Neural progenitor cell (in vitro differentiated cells): Measurements from ENCODE around the gene PDGFC. TPM values are rescaled to one million over a fixed set of nuclear protein-coding genes. Genes with fewer than 3 reads are reported as not detected.

Source experiments
- DNase-seq: peaks from one replicate; pipeline ENCODE4 v3.0.0-alpha.2; 2016; ENCODE audit warnings: low spot score
- H2AFZ ChIP-seq: fragments of 200-600 bp; sonication (generic); replicated peaks from 2 replicates; pipeline ENCODE4 v1.6.1; 2016; ENCODE audit warnings: antibody characterized with exemption
- H3F3A ChIP-seq: fragments of 200-600 bp; sonication (generic); 2 replicates; pipeline ENCODE4 v1.6.1; 2016; ENCODE audit warnings: antibody characterized with exemption, low read depth
- H3K27ac ChIP-seq: fragments of 200-600 bp; sonication (generic); 2 replicates; pipeline ENCODE4 v1.5.1; 2016; ENCODE audit warnings: mild to moderate bottlenecking
- H3K27me3 ChIP-seq: fragments of 200-600 bp; sonication (generic); 2 replicates; pipeline ENCODE4 v1.6.1; 2016; ENCODE audit warnings: mild to moderate bottlenecking, moderate library complexity
- H3K36me3 ChIP-seq: fragments of 200-600 bp; sonication (generic); 2 replicates; pipeline ENCODE4 v1.5.1; 2016
- H3K4me1 ChIP-seq: fragments of 200-600 bp; sonication (generic); 2 replicates; pipeline ENCODE4 v1.6.1; 2016; ENCODE audit warnings: mixed run types
- H3K4me2 ChIP-seq: fragments of 200-600 bp; sonication (generic); 2 replicates; pipeline ENCODE4 v1.6.1; 2016
- H3K4me3 ChIP-seq: fragments of 200-600 bp; sonication (generic); 2 replicates; pipeline ENCODE4 v1.5.1; 2016
- H3K79me2 ChIP-seq: fragments of 200-600 bp; sonication (generic); 2 replicates; pipeline ENCODE4 v1.6.1; 2016; ENCODE audit warnings: low read depth
- H3K9ac ChIP-seq: fragments of 200-600 bp; sonication (generic); 2 replicates; pipeline ENCODE4 v1.6.1; 2016
- H3K9me3 ChIP-seq: fragments of 200-600 bp; sonication (generic); 2 replicates; pipeline ENCODE4 v1.5.1; 2016; ENCODE audit warnings: low read depth
- H4K20me1 ChIP-seq: fragments of 200-600 bp; sonication (generic); 2 replicates; pipeline ENCODE4 v1.6.1; 2016; ENCODE audit warnings: low read depth
- H3K27ac Mint-ChIP-seq: 3 replicates; pipeline ENCODE4 v1.8.0; 2021; ENCODE audit warnings: mixed read lengths
- H3K27me3 Mint-ChIP-seq: 2 replicates; pipeline ENCODE4 v1.8.0; 2022; ENCODE audit warnings: low read depth, mild to moderate bottlenecking, inconsistent platforms, moderate library complexity, mixed read lengths; ENCODE audit not compliant: insufficient read depth
- H3K36me3 Mint-ChIP-seq: 3 replicates; pipeline ENCODE4 v1.8.0; 2021; ENCODE audit warnings: mixed read lengths
- H3K4me1 Mint-ChIP-seq: 3 replicates; pipeline ENCODE4 v1.8.0; 2021; ENCODE audit warnings: mixed read lengths
- H3K4me3 Mint-ChIP-seq: 3 replicates; pipeline ENCODE4 v1.8.0; 2021; ENCODE audit warnings: mild to moderate bottlenecking, moderate library complexity, mixed read lengths
- H3K9me3 Mint-ChIP-seq: 3 replicates; pipeline ENCODE4 v1.8.0; 2020; ENCODE audit warnings: mixed read lengths
- CTCF ChIP-seq: fragments of 200-600 bp; sonication (generic); IDR thresholded peaks from 2 replicates; pipeline ENCODE4 v1.5.1; 2017; ENCODE audit warnings: antibody characterized with exemption, mild to moderate bottlenecking
- EZH2 ChIP-seq: fragments of 200-600 bp; sonication (generic); IDR thresholded peaks from 2 replicates; pipeline ENCODE4 v1.6.1; 2017; ENCODE audit warnings: antibody characterized with exemption, mild to moderate bottlenecking, moderate library complexity
- EZH2phosphoT487 ChIP-seq: fragments of 200-600 bp; sonication (generic); IDR thresholded peaks from 2 replicates; pipeline ENCODE4 v1.6.1; 2017; ENCODE audit warnings: antibody characterized with exemption
- total RNA-seq: library from RNA; depleted of rRNA; stranded (reverse); fragments of >200 nt; gene quantifications from 2 replicates; pipeline ENCODE4 v1.2.3, GENCODE V29; 2015; ENCODE audit warnings: low replicate concordance

Gene PDGFC
- total RNA-seq, 1 donor from 2014 or later: 4.7 TPM

DNA sequence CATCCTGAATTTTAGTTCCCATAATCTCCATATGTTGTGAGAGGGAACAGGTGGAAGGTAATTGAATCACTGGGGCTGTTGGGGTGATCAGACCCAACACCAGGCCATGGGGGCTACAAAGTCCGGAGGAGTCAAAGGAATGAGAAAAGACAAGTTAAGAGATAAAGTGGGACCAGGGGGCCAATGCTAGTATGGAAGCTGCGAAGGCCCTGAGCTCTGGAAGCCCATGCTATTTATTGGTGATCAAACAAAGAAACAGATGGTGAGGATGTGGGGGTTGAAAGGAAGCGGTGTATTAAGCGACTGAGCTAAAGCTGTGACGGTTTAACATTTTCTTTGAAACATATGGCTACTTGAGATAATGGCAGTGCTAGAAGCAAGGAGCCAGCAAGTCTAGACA, 132.8 kb downstream of the PDGFC start:
- H2AFZ ChIP-seq: no peak overlapping the region
- H3K4me1 ChIP-seq: no peaks in the 10 kb centered on the region
- H4K20me1 ChIP-seq: no peaks in the 10 kb centered on the region
- no peak overlapping the region for H3K9ac ChIP-seq
- peak; percentile 5 for DNase-seq
- H3K4me3 ChIP-seq: no peak overlapping the region
- H3K27ac ChIP-seq: no peak overlapping the region
- no peaks in the 10 kb centered on the region for H3K9me3 ChIP-seq
- Mint-ChIP-seq H3K9me3 (peaks cover 43% of the 10 kb centered on the region), H3K27me3 (peaks cover 5% of the 10 kb centered on the region), H3K36me3 (peaks cover 22% of the 10 kb centered on the region), H3K27ac (no peak overlapping the region), H3K4me1 (no peaks in the 10 kb centered on the region), H3K4me3 (no peak overlapping the region)
- no peak overlapping the region for H3K4me2 ChIP-seq
- H3F3A ChIP-seq: no peaks in the 10 kb centered on the region
- TF ChIP-seq EZH2phosphoT487 (no peak), EZH2 (no peak), CTCF (no peak)
- H3K79me2 ChIP-seq: no peaks in the 10 kb centered on the region
- no peaks in the 10 kb centered on the region for H3K36me3 ChIP-seq
- H3K27me3 ChIP-seq: no peaks in the 10 kb centered on the region

DNA sequence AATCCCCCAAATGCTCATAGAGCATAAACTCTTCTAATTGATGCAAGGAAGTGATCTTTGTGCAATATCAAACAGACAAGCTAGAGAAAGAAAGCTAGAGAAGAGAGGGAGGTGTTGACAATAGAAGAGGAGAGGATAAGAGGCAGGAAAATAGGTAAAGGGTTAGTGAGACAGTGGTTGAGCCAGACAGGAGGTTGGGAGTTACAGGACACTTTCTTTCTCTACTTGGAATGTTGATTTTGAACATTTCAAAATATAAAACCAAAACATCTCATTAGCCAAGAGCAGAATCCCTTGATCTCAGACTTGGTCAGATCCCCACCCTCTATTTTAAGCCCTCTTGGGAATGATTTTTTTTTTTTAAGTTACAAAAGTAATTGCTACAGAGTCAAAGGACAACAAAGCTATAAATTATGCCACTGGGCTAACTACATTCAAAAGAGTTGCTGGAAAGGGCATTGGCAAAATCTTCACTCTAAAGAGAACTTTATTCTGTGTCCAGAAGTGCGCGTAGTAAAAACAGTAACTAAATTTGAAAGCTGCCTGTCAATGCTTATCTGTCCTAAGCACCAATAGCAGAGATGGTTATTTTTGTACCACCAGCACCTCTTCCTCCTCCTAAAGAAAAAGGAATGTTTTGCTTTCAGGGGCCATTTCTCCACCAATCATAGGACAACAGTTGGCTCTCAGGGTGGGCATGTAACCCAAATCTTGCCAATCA, 133.8 kb downstream of the PDGFC start:
- no peak for DNase-seq
- H3K4me2 ChIP-seq: no peak overlapping the region

GRCh38 chr4:156832886-156833285, 138.7 kb downstream of the PDGFC start:
- no peak overlapping the region for H3K4me3 Mint-ChIP-seq
- no peaks in the 10 kb centered on the region for H3K36me3 Mint-ChIP-seq
- Histone ChIP-seq H3K27me3 (no peaks in the 10 kb centered on the region), H3K27ac (no peak overlapping the region), H3K79me2 (no peaks in the 10 kb centered on the region), H4K20me1 (no peaks in the 10 kb centered on the region), H3K4me2 (no peak overlapping the region), H3K4me1 (no peaks in the 10 kb centered on the region), H3F3A (no peaks in the 10 kb centered on the region), H3K4me3 (no peak overlapping the region), H3K9ac (no peak overlapping the region), H3K36me3 (no peaks in the 10 kb centered on the region), H2AFZ (no peak overlapping the region), H3K9me3 (no peaks in the 10 kb centered on the region)
- no peaks in the 10 kb centered on the region for H3K27me3 Mint-ChIP-seq
- peaks cover 6% of the 10 kb centered on the region for H3K9me3 Mint-ChIP-seq
- no peaks in the 10 kb centered on the region for H3K4me1 Mint-ChIP-seq
- TF ChIP-seq EZH2phosphoT487 (no peak), CTCF (no peak), EZH2 (no peak)
- H3K27ac Mint-ChIP-seq: no peak overlapping the region
- DNase-seq: no peak

More for the DNA sequence above, 133.8 kb downstream of the PDGFC start:
- TF ChIP-seq EZH2phosphoT487 (no peak), CTCF (no peak), EZH2 (no peak)
- Histone ChIP-seq H3K9ac (no peak overlapping the region), H3K27me3 (no peaks in the 10 kb centered on the region), H3K4me1 (no peaks in the 10 kb centered on the region), H2AFZ (no peak overlapping the region), H3K36me3 (no peaks in the 10 kb centered on the region), H3K9me3 (no peaks in the 10 kb centered on the region), H3F3A (no peaks in the 10 kb centered on the region), H3K79me2 (no peaks in the 10 kb centered on the region), H3K27ac (no peak overlapping the region), H3K4me3 (no peak overlapping the region), H4K20me1 (no peaks in the 10 kb centered on the region)
- Mint-ChIP-seq H3K4me1 (no peaks in the 10 kb centered on the region), H3K36me3 (peaks cover 20% of the 10 kb centered on the region), H3K9me3 (peaks cover 41% of the 10 kb centered on the region), H3K27ac (no peak overlapping the region), H3K27me3 (peaks cover 5% of the 10 kb centered on the region), H3K4me3 (no peak overlapping the region)
